Measurements from ENCODE around the gene PCDHGA2. TPM values are rescaled to one million over a fixed set of nuclear protein-coding genes. Genes with fewer than 3 reads are reported as not detected.

Gene PCDHGA2
- total RNA-seq, 1 donor from 2014 or later = 2.5 TPM

Other genes starting within 250 kb of the PCDHGA2 start
- 0.90 and 1.3 TPM in 2 replicates for gene PCDHB2, start 244.1 kb upstream of the PCDHGA2 start, total RNA-seq
- gene PCDHB3, start 238.3 kb upstream of the PCDHGA2 start, total RNA-seq = 0.16 TPM in 1 of 2 replicates, not detected in the other
- 0.18 and 0.97 TPM in 2 replicates for gene PCDHB4, start 216.9 kb upstream of the PCDHGA2 start, total RNA-seq
- gene PCDHB5, start 203.6 kb upstream of the PCDHGA2 start, total RNA-seq = 1.3 and 4.5 TPM in 2 replicates
- gene PCDHB6, start 188.7 kb upstream of the PCDHGA2 start, total RNA-seq = 0.49 TPM in 1 of 2 replicates, not detected in the other
- 0.16 and 1.1 TPM in 2 replicates for gene PCDHB7, start 166.1 kb upstream of the PCDHGA2 start, total RNA-seq
- 0.49 TPM in 1 of 2 replicates, not detected in the other for gene PCDHB8, start 161.0 kb upstream of the PCDHGA2 start, total RNA-seq
- 0.54 TPM in 1 of 2 replicates, not detected in the other for gene PCDHB16, start 156.4 kb upstream of the PCDHGA2 start, total RNA-seq
- gene PCDHB9, start 151.6 kb upstream of the PCDHGA2 start, total RNA-seq = under 0.01 TPM in 1 of 2 replicates, not detected in the other
- 0.16 and 0.18 TPM in 2 replicates for gene PCDHB10, start 146.4 kb upstream of the PCDHGA2 start, total RNA-seq
- gene PCDHB11, start 139.1 kb upstream of the PCDHGA2 start, total RNA-seq = 0.18 and 0.65 TPM in 2 replicates
- 0.16 and 0.72 TPM in 2 replicates for gene PCDHB12, start 130.0 kb upstream of the PCDHGA2 start, total RNA-seq
- gene PCDHB13, start 124.8 kb upstream of the PCDHGA2 start, total RNA-seq = 0.16 and 0.90 TPM in 2 replicates
- gene PCDHB14, start 115.4 kb upstream of the PCDHGA2 start, total RNA-seq = 0.54 and 1.5 TPM in 2 replicates
- 1.8 TPM in 2 replicates for gene PCDHB15, start 93.4 kb upstream of the PCDHGA2 start, total RNA-seq
- gene SLC25A2, start 34.7 kb upstream of the PCDHGA2 start, total RNA-seq = not detected in 2 replicates
- 36.6 and 51.5 TPM in 2 replicates for gene TAF7, start 18.0 kb upstream of the PCDHGA2 start, total RNA-seq
- 0.54 and 0.65 TPM in 2 replicates for gene PCDHGA1, start 8.2 kb upstream of the PCDHGA2 start, total RNA-seq
- 2.0 and 2.9 TPM in 2 replicates for gene PCDHGA3, start 5.1 kb downstream of the PCDHGA2 start, total RNA-seq
- 0.36 and 0.81 TPM in 2 replicates for gene PCDHGB1, start 11.3 kb downstream of the PCDHGA2 start, total RNA-seq
- gene PCDHGA4, start 16.3 kb downstream of the PCDHGA2 start, total RNA-seq = 4.7 and 6.3 TPM in 2 replicates
- 1.6 and 3.2 TPM in 2 replicates for gene PCDHGB2, start 21.2 kb downstream of the PCDHGA2 start, total RNA-seq
- 0.32 and 2.2 TPM in 2 replicates for gene PCDHGA5, start 25.4 kb downstream of the PCDHGA2 start, total RNA-seq
- gene PCDHGB3, start 31.5 kb downstream of the PCDHGA2 start, total RNA-seq = 1.8 and 2.4 TPM in 2 replicates
- gene PCDHGA6, start 35.1 kb downstream of the PCDHGA2 start, total RNA-seq = 1.1 and 3.4 TPM in 2 replicates
- gene PCDHGA7, start 44.0 kb downstream of the PCDHGA2 start, total RNA-seq = 3.6 and 5.8 TPM in 2 replicates
- 14.1 and 16.8 TPM in 2 replicates for gene PCDHGB4, start 48.9 kb downstream of the PCDHGA2 start, total RNA-seq
- gene PCDHGA8, start 53.9 kb downstream of the PCDHGA2 start, total RNA-seq = 0.18 and 1.8 TPM in 2 replicates
- gene PCDHGB5, start 59.2 kb downstream of the PCDHGA2 start, total RNA-seq = 21.7 and 22.2 TPM in 2 replicates
- gene PCDHGA9, start 64.0 kb downstream of the PCDHGA2 start, total RNA-seq = 1.4 and 2.6 TPM in 2 replicates
- 1.4 and 2.1 TPM in 2 replicates for gene PCDHGB6, start 69.3 kb downstream of the PCDHGA2 start, total RNA-seq
- 3.4 and 5.0 TPM in 2 replicates for gene PCDHGA10, start 74.2 kb downstream of the PCDHGA2 start, total RNA-seq
- gene PCDHGB7, start 78.9 kb downstream of the PCDHGA2 start, total RNA-seq = 7.8 and 14.4 TPM in 2 replicates
- 10.2 and 12.8 TPM in 2 replicates for gene PCDHGA11, start 82.3 kb downstream of the PCDHGA2 start, total RNA-seq
- gene PCDHGA12, start 91.7 kb downstream of the PCDHGA2 start, total RNA-seq = 26.7 and 27.1 TPM in 2 replicates
- gene PCDHGC3, start 137.2 kb downstream of the PCDHGA2 start, total RNA-seq = 40.8 and 83.1 TPM in 2 replicates
- under 0.01 and 0.18 TPM in 2 replicates for gene PCDHGC4, start 146.3 kb downstream of the PCDHGA2 start, total RNA-seq
- gene PCDHGC5, start 150.3 kb downstream of the PCDHGA2 start, total RNA-seq = 0.54 and 0.65 TPM in 2 replicates